RKO (cell line): ENCODE measurements around the gene PDGFB.

Experiments
- DNase-seq: peaks from one replicate; pipeline ENCODE4 v3.0.0-alpha.2; 2016; ENCODE audit warnings: low spot score

PDGFB gene

DNA sequence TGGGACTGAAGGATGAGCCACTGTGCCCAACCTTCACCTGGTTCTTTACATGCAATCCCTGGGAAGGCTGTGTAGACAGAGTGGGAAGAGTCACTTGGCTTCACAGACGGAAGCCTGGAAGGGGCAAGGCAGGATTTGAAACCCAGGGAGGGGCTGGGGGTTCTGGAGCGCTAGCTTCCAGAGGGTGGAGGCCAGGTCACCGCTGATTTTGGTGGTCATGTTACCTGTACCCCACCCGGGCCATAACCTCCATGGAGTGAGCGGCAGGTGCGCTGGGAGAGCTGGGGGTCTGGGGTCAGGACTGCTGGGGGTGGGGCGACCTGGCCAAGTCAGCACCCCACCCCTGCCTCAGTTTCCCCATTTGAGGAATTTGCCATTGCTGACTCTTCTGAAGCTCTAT, 38.3 kb downstream of the PDGFB start:
- DNase-seq: no peak

DNA sequence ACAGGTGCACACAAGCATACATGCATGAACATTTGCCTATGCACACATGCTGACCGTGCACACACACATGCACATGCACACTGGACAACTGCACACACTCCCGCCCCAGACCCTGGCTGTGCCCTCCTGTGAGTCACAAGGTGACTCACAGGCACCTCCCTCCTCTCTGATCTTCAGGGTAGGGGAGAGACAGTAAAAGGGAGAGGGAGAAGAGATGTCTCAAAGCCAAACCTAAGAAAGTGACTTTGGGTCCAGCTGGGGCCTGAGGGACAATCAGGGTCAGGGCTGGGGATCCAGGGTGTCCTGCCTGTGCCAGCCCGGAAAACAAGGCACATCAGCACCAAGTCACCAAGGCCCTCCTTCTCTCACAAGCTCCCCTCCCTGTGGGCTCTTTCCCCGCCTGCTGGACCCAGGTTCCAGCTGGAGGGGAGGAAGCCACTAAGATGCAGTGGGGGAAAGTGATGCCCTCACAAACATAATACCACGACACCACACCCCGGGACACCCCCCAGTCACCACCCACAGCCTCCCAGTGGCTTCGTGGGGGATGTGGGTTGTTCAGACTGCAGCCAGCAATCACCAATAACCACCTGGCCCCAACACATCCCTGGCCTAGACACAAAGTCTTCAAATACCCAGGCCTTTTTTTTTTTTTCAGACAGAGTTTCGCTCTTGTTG, 39.3 kb downstream of the PDGFB start:
- DNase-seq: peak; percentile 57

DNA sequence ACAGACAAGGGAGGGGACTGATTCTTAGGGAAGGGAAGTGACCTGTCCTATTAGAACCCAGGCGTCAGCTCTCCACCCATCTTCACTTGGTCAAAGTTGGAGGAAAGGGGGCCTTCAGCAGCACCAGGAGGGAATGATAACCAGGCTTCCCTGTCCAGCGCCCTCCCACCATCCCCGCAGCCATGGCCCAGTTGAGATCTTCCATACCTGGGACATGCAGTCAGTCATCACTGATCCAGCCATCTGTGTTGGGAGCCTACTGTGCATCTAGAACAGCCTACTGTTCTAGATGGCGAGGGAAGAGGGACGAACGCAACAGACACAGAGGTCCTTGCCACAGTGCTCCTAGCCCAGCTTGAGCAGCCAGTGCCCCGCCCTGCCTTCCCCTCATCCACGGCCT, 40.6 kb downstream of the PDGFB start:
- no peak for DNase-seq

DNA sequence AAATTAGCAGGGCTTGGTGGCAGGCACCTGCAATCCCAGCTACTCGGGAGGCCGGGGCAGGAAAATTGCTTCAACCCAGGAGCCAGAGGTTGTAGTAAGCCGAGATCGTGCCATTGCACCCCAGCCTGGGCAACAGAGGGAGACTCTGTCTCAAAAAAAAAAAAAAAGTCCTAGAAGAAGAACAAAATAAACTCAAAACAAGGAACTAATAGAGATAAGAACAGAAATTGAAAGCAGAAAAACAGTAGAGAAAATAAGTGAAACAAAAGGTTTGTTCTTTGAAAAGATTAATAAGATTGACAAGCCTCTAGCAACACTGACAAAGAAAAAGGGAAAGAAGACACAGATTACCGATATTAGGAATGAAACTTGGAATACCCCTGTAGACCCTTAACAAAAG, 47.2 kb downstream of the PDGFB start:
- DNase-seq: no peak

DNA sequence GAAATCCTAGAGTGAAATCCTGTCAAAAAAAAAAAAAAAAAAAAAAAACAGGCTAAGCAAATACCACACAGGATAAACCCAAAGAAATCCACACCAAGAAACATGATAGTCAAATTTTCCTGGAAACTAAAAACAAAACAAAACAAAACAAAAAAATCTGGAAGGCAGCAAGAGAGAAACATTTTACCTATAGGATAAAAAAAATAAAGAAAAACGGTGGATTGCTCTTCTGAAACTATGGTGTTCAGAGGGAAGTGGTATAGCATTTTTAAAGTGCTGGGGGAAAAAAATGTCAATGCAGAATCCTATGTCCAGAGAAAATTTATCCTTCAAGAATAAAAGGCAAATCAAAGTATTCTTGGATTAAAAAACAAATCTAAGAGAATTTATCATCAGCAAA, 50.7 kb downstream of the PDGFB start:
- DNase-seq: no peak

DNA sequence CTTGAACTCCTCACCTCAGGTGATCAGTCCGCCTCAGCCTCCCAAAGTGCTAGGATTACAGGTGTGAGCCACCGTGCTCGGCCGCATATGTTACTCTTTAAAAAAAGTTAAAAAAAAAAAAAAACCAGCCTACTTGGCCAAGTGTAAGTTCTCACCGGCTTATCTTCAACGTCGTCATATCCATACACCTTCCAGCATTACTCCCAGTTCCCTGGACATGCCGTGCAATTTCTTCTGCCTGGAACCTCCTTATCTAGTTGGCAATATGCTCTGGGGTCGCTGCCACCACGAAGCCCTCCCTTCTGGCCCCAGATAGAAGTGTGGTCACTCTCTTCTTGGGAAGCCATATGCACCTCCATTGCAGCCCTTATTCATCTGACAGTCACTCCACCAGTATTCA, 56.0 kb downstream of the PDGFB start:
- DNase-seq: no peak

DNA sequence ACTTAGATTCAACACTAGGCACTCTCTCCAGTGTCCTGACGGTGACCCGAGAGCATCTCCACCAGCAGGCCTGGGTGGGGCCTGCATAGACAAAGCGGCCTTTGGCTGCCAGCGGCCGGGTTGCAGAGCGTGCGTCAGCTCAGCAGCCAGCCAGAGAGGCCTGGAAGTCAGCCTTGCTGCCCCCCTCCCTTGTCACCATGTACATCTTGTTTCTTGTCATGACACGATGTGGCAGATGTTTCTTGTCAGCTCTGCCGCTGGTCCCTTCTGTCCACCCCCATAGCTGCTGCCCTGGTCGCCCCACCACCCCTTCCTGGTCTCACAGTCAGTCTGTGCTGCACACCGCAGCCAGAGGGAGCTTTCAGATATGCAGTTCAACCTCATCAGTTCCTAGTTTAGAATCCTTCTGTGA, 59.2 kb downstream of the PDGFB start:
- DNase-seq: no peak

DNA sequence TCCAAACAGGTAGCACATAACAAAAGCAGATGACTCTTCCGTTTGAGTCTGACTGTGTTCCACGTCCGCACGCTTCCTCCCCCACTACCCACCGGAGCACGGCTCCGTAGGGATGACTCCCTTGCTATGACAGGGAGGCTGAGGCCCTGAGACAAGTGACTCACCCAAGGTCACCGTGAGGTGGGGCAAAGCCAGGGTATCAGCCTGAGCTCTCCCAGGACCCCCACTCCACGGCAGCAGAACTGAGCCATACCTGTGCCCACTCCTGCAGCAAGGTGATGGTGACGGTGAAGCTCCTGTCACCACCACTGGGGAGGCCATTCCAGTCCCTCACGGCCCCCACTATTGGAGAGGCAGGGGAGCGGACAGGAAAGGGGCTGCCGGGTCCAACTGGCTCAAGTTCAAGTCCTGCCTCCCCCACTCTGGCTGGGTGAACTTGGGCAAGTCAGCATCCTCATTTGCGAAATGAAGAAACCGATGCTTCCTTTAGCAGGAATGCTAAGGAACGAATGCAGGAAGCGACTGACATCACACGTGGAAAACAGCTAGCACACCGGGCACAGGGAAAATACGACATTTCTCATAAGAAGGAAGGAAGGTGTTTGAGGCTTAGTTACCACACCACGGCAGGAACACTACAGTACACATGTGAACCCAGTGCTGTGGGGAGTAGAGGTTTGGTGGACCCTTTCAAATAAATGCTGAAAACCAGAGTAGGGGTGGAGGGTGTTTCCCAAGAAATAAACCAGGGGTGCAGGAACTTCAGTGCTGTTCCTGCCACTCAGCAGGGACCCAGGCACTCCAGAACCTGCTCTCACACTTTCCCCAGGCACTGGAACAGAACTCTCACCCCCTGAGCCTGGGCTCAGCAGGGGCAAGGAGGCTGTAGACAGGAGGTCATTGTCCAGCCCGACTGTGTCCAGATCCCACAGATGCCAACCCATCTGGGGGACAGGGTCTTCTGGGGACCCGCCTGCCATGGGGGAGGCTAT, 59.9 kb downstream of the PDGFB start:
- no peak for DNase-seq

DNA sequence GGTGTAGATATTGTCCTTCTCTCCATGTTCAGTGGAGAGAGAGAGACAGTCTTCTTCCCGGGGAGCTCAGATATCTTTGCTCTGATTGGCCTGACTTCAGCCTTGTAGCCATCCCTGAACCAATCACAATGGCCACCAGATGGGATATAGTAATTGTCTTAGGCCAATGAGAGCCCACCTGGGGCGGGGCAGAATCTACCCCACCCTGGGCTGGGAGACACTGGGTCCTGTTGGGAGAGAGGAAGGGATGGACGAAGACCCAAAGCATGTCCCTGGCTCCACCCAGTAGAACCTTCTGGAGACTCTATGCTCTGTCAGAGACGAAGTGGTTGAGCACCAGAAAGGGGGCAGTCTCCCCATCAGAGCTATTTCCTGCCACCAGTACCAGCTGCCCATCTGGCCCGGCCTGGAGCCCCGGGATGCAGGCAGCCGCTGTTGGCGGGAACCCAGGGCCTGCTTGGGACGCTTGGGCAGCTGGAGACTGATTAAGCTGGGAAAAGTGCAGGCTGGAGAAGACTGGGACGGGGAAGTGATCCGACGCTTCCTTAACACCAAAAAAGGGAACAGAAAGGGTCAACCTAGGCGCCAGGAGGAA, 60.7 kb downstream of the PDGFB start:
- DNase-seq: peak; percentile 9

DNA sequence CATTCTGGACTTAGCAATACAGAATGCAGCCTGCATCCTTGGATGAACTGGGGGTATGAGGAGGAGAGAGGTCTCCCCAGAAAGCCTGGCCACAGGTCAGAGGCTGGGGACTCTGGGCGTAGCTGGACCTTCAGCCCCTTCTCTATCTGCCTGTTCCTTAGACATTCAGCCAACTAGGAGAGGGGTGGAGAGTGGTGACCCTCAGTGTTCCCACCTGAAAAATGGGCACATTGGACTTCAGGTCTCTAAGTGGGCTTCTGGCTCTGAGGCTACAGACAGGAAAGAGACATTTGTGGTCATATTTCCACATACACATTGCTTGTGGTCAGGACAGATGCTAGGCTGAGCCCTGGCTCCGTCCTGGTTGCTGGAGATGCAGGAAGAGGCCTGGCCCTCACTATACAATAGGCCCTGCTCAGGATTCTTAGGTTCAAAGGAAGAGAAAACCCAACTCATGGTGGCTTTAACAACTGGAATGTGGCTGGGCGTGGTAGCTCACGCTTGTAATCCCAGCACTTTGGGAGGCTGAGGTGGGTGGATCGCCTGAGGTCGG, 62.2 kb downstream of the PDGFB start:
- no peak for DNase-seq

DNA sequence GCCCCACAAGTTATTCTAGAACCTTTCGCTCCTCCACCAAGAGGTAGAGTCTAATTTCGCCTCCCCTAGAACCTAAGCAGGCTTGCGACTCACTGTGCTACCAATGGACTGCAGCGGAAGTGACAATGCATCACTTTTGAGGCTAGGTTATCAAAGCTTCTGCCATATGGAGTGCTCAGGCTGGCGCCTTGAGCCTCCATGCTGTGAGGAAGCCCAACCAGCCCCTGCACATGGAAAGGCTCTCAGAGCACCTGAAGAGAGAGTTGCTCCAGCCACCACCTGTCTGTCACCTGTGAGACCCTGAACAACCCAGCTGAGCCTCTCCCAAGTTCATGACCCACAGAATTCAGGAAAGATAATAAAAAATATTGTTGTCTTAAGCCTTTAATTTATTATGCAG, 63.0 kb downstream of the PDGFB start:
- DNase-seq: no peak

DNA sequence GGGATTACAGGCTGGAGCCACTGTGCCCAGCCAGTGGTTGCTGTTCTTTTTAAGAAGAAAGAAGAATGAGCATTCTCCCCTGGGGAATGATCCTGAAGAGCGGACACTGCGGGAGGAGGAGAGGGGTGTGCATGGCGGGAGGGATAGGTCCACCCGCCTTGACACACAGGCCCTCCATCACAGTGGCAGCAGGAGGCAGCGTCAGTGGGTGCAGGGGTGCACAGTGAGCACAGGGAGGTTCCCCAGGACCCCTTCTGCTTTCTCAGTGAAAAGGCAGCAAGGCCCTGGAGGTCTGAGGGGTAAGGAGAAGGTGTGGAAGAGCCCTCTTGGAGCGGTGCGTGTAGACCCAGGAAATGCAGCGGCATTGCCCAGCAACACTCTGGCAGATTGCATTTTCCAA, 63.4 kb downstream of the PDGFB start:
- no peak for DNase-seq

DNA sequence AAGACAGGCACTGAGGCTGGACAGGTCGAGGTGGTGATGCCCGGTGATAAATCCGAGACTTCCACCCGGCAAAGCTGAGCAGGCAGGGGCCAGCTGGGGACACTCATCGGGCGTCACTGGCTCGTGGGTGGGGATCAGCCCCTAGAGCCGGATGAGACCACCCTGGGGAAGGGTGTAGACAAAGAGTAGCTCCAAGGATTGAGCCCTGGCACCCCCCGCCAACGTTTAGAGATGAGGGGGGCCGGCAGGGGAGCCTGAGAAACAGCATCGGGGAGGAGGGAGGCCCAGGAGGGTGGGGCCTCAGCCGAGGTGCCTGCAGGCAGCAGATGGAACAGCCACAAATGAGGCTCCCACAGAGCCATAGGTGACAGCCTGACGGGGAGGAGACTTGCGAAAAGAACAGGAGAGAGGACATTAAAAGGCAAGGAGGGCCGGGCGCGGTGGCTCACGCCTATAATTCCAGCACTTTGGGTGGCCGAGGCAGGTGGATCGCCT, 64.9 kb downstream of the PDGFB start:
- DNase-seq: no peak

DNA sequence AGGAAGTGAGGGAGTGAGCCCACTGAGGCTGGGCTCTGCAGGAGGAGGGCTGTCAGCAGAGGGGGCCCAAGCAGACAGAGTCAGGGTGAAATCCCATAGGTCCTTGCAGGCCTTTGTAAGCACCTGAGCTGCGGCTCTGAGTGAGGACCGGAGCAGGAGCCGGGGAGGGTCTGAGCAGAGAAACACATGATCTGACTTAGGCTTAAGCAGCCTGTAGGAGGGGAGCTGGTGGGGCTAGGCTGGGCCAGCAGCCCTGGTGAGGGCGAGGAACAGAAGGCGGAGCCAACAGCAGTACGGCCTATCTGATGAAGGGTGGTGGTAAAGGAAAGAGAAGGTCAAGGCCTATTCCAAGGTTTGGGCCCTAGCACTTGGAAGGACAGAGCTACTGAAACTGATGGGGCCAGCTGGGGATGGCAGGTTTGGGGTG, 65.4 kb downstream of the PDGFB start:
- no peak for DNase-seq

DNA sequence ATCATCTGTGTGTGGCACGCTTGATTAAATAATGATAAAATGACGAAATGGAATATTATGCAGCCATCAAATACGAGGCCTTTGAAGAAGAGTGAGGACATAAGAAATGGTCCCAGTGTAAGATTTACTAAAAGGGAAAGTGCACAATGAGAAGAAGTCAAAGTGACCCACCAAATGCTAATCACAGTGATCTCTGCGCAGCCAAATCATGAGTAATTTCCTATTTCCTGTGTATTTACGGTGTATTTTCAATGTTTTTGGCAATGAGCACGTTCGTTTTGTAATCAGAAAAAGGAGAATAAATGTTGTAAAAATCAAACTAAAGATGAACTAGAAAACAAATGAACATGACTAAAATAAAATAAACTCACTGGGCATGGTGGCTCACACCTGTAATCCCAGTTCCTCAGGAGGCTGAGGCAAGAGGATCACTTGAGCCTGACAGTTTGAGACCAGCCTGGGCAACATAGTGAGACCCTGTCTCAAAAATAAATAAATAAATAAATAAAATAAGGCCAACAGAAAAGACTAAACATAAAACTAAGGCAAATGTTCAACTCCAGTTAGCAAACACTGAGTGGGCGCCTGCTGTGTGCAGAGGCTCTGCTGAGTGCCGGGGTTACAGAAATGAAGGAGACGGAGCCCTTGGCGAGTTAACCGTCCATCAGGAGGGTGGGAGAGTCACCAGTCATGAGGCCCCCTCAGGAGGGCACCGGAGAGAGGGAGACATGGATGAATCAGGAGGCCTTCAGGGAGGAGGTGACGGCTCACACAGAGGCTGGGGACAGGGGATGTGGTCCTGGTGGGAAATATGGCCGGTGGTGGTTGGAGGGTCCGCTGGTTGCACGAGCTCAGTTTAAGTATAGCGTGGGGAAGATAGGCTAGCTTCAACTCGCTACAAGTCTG, 66.3 kb downstream of the PDGFB start:
- DNase-seq: no peak

DNA sequence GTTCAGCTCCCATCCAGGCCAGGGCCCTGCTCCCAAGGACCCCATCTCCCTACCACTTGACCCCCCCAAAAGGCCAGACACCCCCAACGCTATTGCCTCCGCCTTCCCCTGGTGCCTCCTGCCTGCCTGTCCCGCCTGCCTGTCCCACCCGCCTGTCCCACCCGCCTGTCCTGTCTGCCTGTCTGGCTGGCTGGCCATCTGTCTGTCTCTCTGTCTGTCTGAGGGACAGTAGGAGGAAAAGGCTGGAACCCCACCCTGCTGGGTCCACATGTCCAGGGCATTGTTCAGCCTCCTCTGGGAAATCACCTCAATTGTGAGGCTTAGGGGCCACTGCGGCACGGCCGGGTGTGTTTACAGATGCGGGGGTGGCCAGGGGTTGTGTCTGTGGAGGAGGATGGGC, 67.0 kb downstream of the PDGFB start:
- no peak for DNase-seq

DNA sequence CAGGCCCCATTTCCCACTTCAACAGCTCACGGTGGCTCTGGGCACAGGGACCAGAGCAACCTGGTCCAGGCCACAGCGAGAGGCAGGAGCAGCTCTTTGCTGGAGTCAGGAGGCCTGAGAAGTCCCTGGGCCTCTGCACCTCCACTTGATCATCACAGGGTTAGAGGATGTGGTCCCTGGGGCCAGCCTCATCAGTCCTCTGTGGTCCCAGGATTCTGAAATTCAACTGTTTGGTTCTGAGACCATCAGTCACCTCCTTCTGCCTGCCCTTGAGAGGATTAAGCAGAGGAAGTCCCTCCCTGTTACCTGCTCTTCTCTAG, 67.4 kb downstream of the PDGFB start:
- no peak for DNase-seq

DNA sequence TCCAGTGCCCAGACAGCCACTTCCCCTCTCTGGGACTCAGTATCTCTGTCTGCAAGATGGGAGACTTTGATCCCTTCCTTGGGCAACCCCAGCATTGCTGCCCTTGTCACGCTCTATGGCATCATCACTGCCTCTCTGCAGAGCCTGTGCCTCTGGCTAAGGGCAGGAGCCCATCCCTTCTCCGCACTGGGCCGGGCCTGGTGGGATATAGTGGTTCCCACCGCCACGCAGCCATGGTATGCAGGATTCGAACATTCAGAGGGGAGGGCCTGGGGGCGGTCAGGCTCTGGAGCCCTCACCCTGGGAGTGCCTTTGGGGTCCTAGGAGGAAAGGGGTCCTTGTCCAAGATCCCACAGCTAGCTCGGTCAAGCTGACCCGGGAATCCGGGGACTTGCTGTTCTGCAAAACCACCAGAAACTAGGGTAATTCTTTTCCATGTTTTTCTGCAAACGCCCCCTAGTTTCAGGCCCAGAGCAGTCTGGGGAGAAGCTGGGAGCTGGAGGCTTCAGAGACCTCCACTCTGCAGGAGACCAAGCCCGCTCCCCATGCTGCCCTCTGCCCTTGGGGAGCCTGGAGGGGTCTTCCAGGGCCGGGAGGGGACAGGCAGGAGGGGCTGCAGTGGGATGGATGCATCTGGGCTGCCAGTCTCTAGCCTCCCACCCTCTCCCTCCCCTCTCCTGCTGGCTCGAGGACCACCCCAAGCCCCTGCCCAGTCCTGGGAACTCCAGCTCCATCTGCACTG, 67.9 kb downstream of the PDGFB start:
- DNase-seq: no peak

DNA sequence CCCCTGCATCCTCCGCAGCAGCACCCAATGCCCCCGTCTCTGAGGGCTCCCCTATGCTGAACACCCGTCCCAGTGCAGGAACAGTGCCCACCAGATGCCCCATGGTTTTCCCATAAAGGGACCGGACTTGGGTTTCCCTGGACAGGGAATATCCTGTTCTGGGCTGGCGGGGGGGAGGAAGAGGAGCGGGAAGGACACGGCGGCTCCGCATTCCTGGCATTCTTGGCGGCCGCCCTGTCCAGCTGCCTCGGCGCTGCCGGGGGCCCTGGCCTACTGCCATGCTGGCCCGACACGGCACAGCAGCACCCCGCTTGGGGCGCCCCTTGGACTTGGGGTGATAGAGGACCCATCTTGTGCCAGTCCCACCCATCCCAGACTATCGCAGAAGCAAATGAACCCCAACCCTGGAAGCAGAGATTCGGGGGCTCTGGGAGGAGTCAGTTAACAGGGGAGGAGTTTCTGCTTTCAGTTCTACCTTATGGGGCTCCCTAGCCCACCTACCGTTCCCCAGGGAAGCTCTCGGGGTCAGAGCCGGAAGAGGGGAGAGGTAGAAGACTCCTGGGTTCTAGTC, 68.6 kb downstream of the PDGFB start:
- DNase-seq: no peak

DNA sequence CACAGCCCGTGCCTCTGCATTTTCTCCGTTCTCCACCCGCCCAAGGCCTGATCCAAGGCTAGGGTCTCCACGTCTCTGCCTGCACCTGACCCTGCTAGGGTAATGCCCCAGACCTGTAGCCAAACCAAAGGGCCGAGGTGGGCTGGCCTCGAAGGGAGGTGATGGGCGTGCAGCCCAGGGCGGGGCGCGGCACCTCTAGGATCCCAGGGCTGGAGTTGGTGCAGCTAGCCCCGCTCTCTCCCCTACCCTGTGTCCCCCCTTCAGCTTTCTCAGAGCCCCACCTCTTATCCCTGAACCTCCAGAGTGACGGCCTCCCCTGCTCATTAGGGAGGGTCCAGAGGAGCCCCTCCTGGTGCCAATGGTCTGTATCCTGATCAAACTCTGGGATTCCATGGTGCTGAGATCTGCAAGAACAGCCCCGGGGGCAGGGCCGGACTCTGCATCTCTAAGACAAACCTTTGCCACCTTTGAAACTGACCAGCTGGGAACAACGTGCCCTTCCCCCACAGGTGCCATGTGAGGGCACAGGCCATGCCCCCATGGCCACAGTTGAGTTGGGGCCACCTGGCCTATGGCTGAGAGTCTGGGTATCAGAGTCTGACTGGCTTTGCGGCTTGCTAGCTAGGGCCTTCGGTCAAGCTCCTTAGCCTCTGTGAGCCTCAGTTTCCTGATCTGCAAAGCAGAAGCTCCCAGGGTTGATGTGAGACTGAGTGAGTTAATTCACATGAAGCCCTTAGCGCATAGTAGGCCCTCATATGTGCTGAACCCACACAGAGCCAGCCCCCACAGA, 69.2 kb downstream of the PDGFB start:
- DNase-seq: no peak
